Retinal pigment epithelial cell (primary cell): ENCODE measurements around the gene LYST.
"Not testable (repeated sequence)": the region's sequence is repeated elsewhere in the genome, so short reads cannot be mapped to it uniquely, and the experiment has no call there.

ENCODE experiments used
- DNase-seq: peaks from one replicate; pipeline ENCODE4 v3.0.0-alpha.2; 2010; ENCODE audit warnings: low read depth
- H3K4me3 ChIP-seq: 2 replicates; pipeline ENCODE4 v1.5.1; 2011; ENCODE audit warnings: mild to moderate bottlenecking, low read length, control low read depth, moderate library complexity
- CTCF ChIP-seq: conservative IDR thresholded peaks from 2 replicates; pipeline ENCODE4 v1.5.1; 2011; ENCODE audit warnings: low read depth, low read length, control low read depth, inconsistent platforms

Gene LYST

GRCh38 chr1:235644693-235645305 is 221.9 kb downstream of the LYST start:
- DNase-seq: no peak
- no peak overlapping the region for H3K4me3 ChIP-seq
- no peak for TF ChIP-seq CTCF

- no peak overlapping the region for H3K4me3 ChIP-seq
- no peak for TF ChIP-seq CTCF
- DNase-seq: no peak
Observed at GRCh38 chr1:235643837-235644692, 222.6 kb downstream of the LYST start.

DNA sequence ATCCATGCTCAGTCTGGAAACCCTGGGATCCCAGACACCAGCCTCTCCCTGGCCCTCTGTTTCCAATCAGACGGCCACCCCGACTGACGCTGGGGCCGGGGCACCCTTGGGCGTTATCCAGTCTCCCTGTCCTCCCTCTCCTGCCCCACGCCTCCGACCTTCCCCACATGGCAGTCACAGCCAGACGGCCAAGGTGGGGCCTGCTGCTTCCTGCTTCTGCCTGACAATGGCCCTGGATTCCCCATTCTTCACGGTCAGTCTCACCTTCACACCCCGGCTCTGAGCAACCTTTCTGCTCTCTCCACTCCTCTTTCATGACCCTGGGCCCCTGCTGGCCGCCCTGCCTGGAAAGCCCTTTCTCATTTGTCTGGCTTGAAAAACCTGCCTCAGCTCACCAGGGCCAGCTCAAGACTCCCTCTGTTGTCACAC is 223.7 kb downstream of the LYST start:
- H3K4me3 ChIP-seq: no peak overlapping the region
- TF ChIP-seq CTCF: no peak
- DNase-seq: no peak

GRCh38 chr1:235642011-235642942 is 224.4 kb downstream of the LYST start:
- no peak for DNase-seq
- no peak for TF ChIP-seq CTCF
- H3K4me3 ChIP-seq: no peak overlapping the region

GRCh38 chr1:235640580-235640979 is 226.1 kb downstream of the LYST start:
- DNase-seq: no peak
- H3K4me3 ChIP-seq: no peak overlapping the region
- TF ChIP-seq CTCF: no peak

GRCh38 chr1:235639226-235640205 is 227.2 kb downstream of the LYST start:
- no peak overlapping the region for H3K4me3 ChIP-seq
- no peak for TF ChIP-seq CTCF
- DNase-seq: no peak

- H3K4me3 ChIP-seq, DNase-seq: not testable (repeated sequence)
Observed at GRCh38 chr1:235638612-235639011, 228.1 kb downstream of the LYST start.
